Right lobe of liver (tissue), 6 donors: ENCODE data around the gene DST. TPM values are rescaled to one million over a fixed set of nuclear protein-coding genes. Genes with fewer than 3 reads are reported as not detected.
"Not testable (repeated sequence)": the region's sequence is repeated elsewhere in the genome, so short reads cannot be mapped to it uniquely, and the experiment has no call there.

Experiments
- ATAC-seq, 4 donors: fragments of 200-7000 bp; cut with Tn5 transposase; one replicate each; pipeline ENCODE4 v1.9.1; 2020; ENCODE audit warnings: mild to moderate bottlenecking in 4 of 4, moderate library complexity in 4 of 4
- DNase-seq, 3 donors: peaks; one replicate each; pipeline ENCODE4 v3.0.0-alpha.2; 2020
- H3K27ac ChIP-seq, 3 donors: fragments of 200-600 bp; one replicate each; pipeline ENCODE4 v1.8.0; 2022
- H3K27me3 ChIP-seq, 2 donors: fragments of 200-600 bp; one replicate each; pipeline ENCODE4 v1.8.0; 2022
- H3K36me3 ChIP-seq, 4 donors: fragments of 200-600 bp; sonication (generic) in 1 of 4; one replicate each; pipeline versions ENCODE4 v1.5.1 to v1.8.0; 2017 to 2022; ENCODE audit warnings: control low read depth in 1 of 4
- H3K4me1 ChIP-seq, 4 donors: fragments of 200-600 bp; sonication (generic) in 1 of 4; one replicate each; pipeline versions ENCODE4 v1.5.1 to v1.8.0; 2017 to 2022; ENCODE audit warnings: control low read depth in 1 of 4
- H3K4me3 ChIP-seq, 3 donors: fragments of 200-600 bp; one replicate each; pipeline ENCODE4 v1.8.0; 2022
- H3K9me3 ChIP-seq, 4 donors: fragments of 200-600 bp; sonication (generic) in 1 of 4; one replicate each; pipeline versions ENCODE4 v1.5.1 to v1.8.0; 2017 to 2022; ENCODE audit warnings: control low read depth in 1 of 4
- POLR2A ChIP-seq: fragments of 450-650 bp; IDR thresholded peaks from one replicate; pipeline ENCODE4 v1.6.1; 2017; ENCODE audit warnings: antibody characterized with exemption, mild to moderate bottlenecking
- whole genome bisulfite sequencing: methylation state at CpG from one replicate; pipeline ENCODE4 v1.1.6; 2018; ENCODE audit warnings: low coverage, low lambda C conversion rate; ENCODE audit not compliant: insufficient coverage; ENCODE audit errors: missing lambda C conversion rate; 5-methylcytosine and 5-hydroxymethylcytosine counted together
- intact Hi-C, 2 donors: fragments of 100-400 bp; cut with DNase I; formaldehyde crosslinking; loops; one replicate each; pipeline versions ENCODE4 v1.11.2 to v1.14.1; 2022
- total RNA-seq, 6 experiments: library from RNA; depleted of rRNA in 2 of 6; stranded (reverse); fragments of >200 nt in 2 of 6; fragmentation: NEBNext Ultra II Directional in 3 of 6; extraction: Animal tissue kit (Norgen Biotek cat#: 25700) in 3 of 6; gene quantifications; one replicate each; pipeline versions ENCODE4 v1.1.0 to v1.2.4, GENCODE V29; 2016 to 2023
- TF ChIP-seq, protein P1 (sequence below), 4 donors: fragments of 200-600 bp in 3 of 4; fragments of 450-650 bp in 1 of 4; IDR thresholded peaks; one replicate each; pipeline versions ENCODE4 v1.5.1 to v1.8.0; 2016 to 2022; ENCODE audit warnings: antibody characterized with exemption in 4 of 4, mild to moderate bottlenecking in 2 of 4
- donor health status: DM: no; HTN: yes; CAD: no.
- donor health status: DM: no; HTN: no; CAD: no.
- donor health status: DM: no; HTN: no; CAD: no.
- donor health status: DM: no; HTN: yes; CAD: no.
- donor health status: DM: no; HTN: yes; CAD: no.

The DST gene
- total RNA-seq, 6 experiments from 2014 or later = 92.1 to 207 (median 156) TPM

DNA sequence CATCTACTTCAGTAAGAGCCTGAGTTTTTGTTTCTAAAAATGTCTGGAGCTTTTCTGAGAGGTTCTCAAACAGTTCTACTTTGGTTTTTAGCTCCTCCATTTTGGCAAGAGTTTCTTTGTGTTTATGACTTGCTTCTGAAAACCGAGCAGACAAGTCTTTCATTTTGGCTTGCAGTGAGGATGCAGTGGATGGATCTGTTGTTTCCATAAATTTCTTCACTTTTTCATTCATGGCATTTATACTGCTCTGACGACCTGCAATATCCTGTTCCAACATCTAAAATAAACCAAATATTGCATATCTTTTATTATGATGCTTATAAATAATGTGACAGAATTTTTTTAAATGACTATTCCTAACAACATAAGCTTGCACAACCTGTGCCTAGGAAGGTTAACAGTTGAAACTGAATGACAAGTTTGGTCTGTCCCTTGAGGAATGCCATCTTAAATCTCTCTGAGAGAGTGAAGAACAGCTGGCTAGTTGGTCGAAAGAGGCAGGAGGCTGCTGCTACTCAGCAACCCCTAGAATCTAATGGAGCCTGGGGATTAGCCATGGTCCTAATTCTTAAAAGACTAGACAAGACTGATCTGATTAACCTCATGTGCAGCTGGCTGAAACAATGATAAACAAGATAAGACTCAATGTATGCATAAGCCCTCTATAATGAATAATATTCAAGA, 69.8 kb downstream of the DST start:
- peaks cover 0 to 15% (median 8%) of the 10 kb centered on the region in 4 donors for H3K36me3 ChIP-seq
- DNase-seq (no peak), ATAC-seq (no peak)
- no peaks in the 10 kb centered on the region for H3K9me3 ChIP-seq
- TF ChIP-seq POLR2A = no peak
- TF ChIP-seq, protein P1, sequence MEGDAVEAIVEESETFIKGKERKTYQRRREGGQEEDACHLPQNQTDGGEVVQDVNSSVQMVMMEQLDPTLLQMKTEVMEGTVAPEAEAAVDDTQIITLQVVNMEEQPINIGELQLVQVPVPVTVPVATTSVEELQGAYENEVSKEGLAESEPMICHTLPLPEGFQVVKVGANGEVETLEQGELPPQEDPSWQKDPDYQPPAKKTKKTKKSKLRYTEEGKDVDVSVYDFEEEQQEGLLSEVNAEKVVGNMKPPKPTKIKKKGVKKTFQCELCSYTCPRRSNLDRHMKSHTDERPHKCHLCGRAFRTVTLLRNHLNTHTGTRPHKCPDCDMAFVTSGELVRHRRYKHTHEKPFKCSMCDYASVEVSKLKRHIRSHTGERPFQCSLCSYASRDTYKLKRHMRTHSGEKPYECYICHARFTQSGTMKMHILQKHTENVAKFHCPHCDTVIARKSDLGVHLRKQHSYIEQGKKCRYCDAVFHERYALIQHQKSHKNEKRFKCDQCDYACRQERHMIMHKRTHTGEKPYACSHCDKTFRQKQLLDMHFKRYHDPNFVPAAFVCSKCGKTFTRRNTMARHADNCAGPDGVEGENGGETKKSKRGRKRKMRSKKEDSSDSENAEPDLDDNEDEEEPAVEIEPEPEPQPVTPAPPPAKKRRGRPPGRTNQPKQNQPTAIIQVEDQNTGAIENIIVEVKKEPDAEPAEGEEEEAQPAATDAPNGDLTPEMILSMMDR (IDR thresholded peaks at IDR 0.05) = no peak
- no peak overlapping the region for H3K4me3 ChIP-seq
- peak overlapping the region in 1 of 3 donors; percentile 49 for H3K27ac ChIP-seq
- H3K4me1 ChIP-seq = peaks cover 0 to 20% (median 3%) of the 10 kb centered on the region in 4 donors
- intact Hi-C loops = loop anchor here in 1 of 2 donors (10.0 kb wide), 1 partner anchor 208 kb away; no protein-coding TSS in a partner anchor
- WGBS = 54% methylated on average over 3 of the region's 3 CpGs
- H3K27me3 ChIP-seq = no peaks in the 10 kb centered on the region

DNA sequence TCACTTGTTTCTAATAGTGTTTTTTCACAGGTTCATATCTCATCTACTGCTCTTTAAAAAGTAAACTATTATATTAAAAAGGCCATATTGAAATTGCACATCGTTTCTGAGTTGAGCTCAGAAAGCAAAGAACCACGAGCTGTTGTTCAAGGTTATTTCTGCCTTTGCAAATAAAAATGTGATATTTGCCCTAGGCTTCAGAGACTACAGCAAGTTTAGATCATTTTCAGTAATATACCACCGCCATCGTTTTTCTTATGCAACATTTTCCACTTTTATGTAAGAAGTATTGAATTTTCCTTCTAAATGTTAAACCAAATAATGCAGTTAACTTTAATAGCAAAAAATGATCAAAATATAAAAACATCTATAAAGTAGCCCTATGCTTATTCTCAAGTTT, 71.1 kb downstream of the DST start:
- ATAC-seq (peak in 3 of 4 donors; percentile 12 to 54 (median 13)), DNase-seq (no peak)
- intact Hi-C loops = loop anchor here in 1 of 2 donors (10.0 kb wide), 1 partner anchor 207 kb away; no protein-coding TSS in a partner anchor
- peaks cover 0 to 13% (median 6%) of the 10 kb centered on the region in 4 donors for H3K36me3 ChIP-seq
- H3K27ac ChIP-seq = peak overlapping the region in 1 of 3 donors; percentile 36
- no peak overlapping the region for H3K4me3 ChIP-seq
- no peaks in the 10 kb centered on the region for H3K9me3 ChIP-seq
- peaks cover 0 to 20% (median 3%) of the 10 kb centered on the region in 4 donors for H3K4me1 ChIP-seq
- H3K27me3 ChIP-seq = no peaks in the 10 kb centered on the region
- TF ChIP-seq POLR2A = no peak
- TF ChIP-seq, protein P1 (IDR thresholded peaks at IDR 0.05) = no peak
- 28% methylated on average over 4 of the region's 4 CpGs for WGBS

DNA sequence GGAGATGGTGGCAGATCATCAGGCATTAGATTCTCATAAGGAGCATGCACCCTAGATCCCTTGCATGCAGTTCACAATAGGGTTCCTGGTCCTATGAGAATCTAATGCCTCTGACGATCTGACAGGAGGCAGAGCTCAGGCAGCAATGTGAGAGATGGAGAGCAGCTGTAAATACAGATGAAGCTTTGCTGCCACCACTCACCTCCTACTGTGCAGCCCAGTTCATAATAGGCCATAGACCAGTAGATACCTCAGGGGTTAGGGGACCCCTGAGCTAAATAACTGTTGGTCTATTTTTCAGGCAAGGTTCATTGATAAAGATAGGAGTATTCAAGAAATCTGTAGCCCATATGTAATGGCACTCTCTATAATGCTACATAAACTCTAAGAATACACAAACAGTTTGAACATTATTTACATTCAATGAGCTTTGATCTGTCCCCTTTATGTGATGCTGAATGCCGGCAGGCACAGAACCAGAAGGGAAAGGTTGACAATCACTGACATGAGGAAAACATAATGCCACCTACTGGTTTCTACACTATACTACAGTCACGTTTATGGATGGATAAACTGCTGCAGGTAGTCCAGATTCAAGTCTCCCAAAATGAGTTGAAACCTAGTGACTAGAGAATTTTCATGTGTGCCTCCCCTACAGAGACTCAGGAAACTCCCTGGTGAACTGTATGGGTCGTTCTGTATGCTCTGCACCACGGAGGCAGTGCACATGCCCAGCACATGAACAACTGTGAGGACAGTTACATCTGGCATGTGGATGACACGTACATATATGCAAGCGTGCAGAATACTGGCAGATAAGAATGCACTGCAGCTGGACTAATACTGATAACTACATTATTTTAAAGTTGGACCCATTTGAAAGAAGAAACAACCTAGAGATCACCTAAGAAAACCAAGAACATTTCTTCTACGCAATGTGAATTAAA, 72.0 kb downstream of the DST start:
- intact Hi-C loops = loop anchor here in 1 of 2 donors (10.0 kb wide), 1 partner anchor 206 kb away; no protein-coding TSS in a partner anchor
- no peak for DNase-seq
- 42% methylated on average over 7 of the region's 8 CpGs for whole genome bisulfite sequencing

DNA sequence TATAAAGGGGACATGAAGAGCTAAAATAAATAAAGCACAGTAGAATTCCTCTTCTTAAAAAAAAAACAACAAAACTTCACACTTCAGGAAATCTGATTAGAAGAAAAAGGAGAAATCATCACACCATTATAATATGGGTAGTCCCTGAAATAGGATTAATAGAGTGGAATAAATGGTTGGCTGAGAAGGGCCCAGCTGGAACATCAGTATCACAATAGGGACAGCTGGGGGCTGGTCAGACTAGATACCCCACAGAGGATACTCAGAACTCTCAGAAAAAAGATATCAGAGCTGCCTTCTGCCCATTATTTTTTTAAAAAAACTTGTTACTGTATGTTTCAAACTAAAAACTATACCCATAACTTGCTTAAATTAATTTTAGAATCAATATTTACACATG, 75.2 kb downstream of the DST start:
- intact Hi-C loops = no loop called here

More for the DNA sequence above, 72.0 kb downstream of the DST start:
- H3K4me1 ChIP-seq = peaks cover 0 to 20% (median 3%) of the 10 kb centered on the region in 4 donors
- ATAC-seq = peak; percentile 80 to 89 (median 88)
- peaks cover 0 to 8% (median 6%) of the 10 kb centered on the region in 4 donors for H3K36me3 ChIP-seq
- H3K27ac ChIP-seq = peak overlapping the region in 1 of 3 donors; percentile 36
- no peaks in the 10 kb centered on the region for H3K9me3 ChIP-seq
- no peaks in the 10 kb centered on the region for H3K27me3 ChIP-seq
- no peak overlapping the region for H3K4me3 ChIP-seq
- no peak for TF ChIP-seq POLR2A
- TF ChIP-seq, protein P1 (IDR thresholded peaks at IDR 0.05) = peak; percentile 55 to 65 (median 57)

DNA sequence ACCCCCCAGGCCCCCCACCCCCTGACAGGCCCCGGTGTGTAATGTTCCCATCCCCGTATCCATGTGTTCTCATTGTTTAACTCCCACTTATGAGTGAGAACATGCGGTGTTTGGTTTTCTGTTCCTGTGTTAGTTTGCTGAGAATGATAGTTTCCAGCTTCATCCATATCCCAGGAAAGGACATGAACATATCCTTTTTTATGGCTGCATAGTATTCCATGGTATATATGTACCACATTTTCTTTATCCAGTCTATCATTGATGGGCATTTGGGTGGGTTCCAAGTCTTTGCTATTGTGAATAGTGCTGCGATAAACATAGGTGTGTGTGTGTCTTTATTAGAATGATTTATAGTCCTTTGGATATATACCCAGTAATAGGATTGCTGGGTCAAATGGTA, 80.0 kb downstream of the DST start:
- DNase-seq, H3K27ac ChIP-seq, H3K9me3 ChIP-seq, H3K4me3 ChIP-seq, intact Hi-C loops, H3K4me1 ChIP-seq, ATAC-seq, H3K27me3 ChIP-seq: not testable (repeated sequence)
- WGBS = 100% methylated on average over 4 of the region's 4 CpGs
- peaks cover 0 to 11% (median 5%) of the 10 kb centered on the region in 4 donors for H3K36me3 ChIP-seq

More for the DNA sequence above, 75.2 kb downstream of the DST start:
- no peaks in the 10 kb centered on the region for H3K9me3 ChIP-seq
- no peaks in the 10 kb centered on the region for H3K27me3 ChIP-seq
- no peak for ATAC-seq
- peaks cover 0 to 10% (median 1%) of the 10 kb centered on the region in 4 donors for H3K4me1 ChIP-seq
- H3K36me3 ChIP-seq = peaks cover 0 to 6% (median 4%) of the 10 kb centered on the region in 4 donors
- DNase-seq = no peak
- TF ChIP-seq, protein P1 (IDR thresholded peaks at IDR 0.05) = no peak
- no peak for TF ChIP-seq POLR2A
- H3K27ac ChIP-seq = no peak overlapping the region
- no peak overlapping the region for H3K4me3 ChIP-seq
